Peyer's patch (tissue), 4 donors: ENCODE results near the gene TTYH2. TPM values are rescaled to one million over a fixed set of nuclear protein-coding genes. Genes with fewer than 3 reads are reported as not detected.

Experiments used
- DNase-seq, 3 donors: peaks; one replicate each; pipeline ENCODE4 v3.0.0-alpha.2; 2017 to 2019
- H3K27ac ChIP-seq, 4 donors: fragments of 200-600 bp; sonication (generic); one replicate each; pipeline ENCODE4 v1.5.1; 2016 to 2019
- H3K27me3 ChIP-seq, 2 donors: fragments of 200-600 bp; sonication (generic); one replicate each; pipeline ENCODE4 v1.5.1; 2019
- H3K36me3 ChIP-seq, 3 donors: fragments of 200-600 bp; sonication (generic); one replicate each; pipeline ENCODE4 v1.5.1; 2016 to 2019
- H3K4me1 ChIP-seq, 4 donors: fragments of 200-600 bp; sonication (generic); one replicate each; pipeline ENCODE4 v1.5.1; 2016 to 2019
- H3K4me3 ChIP-seq, 4 donors: fragments of 200-600 bp; sonication (generic); 1 replicate in 3 of 4; 2 replicates in 1 of 4; pipeline ENCODE4 v1.5.1; 2016 to 2019; ENCODE audit warnings: mild to moderate bottlenecking in 1 of 4
- H3K9me3 ChIP-seq, 4 donors: fragments of 200-600 bp; sonication (generic); one replicate each; pipeline ENCODE4 v1.5.1; 2016 to 2019; ENCODE audit warnings: mild to moderate bottlenecking in 1 of 4
- CTCF ChIP-seq, 6 experiments: fragments of 450-650 bp in 4 of 6; fragments of 200-600 bp in 2 of 6; sonication (generic) in 1 of 6; IDR thresholded peaks; one replicate each; pipeline ENCODE4 v1.5.1; 2017 to 2019; ENCODE audit warnings: antibody characterized with exemption in 6 of 6, mild to moderate bottlenecking in 3 of 6, moderate library complexity in 1 of 6
- POLR2A ChIP-seq, 2 donors: fragments of 450-650 bp; IDR thresholded peaks; one replicate each; pipeline ENCODE4 v1.5.1; 2017; ENCODE audit warnings: antibody characterized with exemption in 2 of 2, mild to moderate bottlenecking in 2 of 2, moderate library complexity in 2 of 2
- total RNA-seq, 4 donors: library from RNA; depleted of rRNA; stranded (reverse); fragments of >200 nt; gene quantifications; one replicate each; pipeline ENCODE4 v1.1.0, GENCODE V29; 2016

Gene TTYH2
- total RNA-seq, 4 donors from 2014 or later: 1.2 to 24.8 (median 3.1) TPM

DNA sequence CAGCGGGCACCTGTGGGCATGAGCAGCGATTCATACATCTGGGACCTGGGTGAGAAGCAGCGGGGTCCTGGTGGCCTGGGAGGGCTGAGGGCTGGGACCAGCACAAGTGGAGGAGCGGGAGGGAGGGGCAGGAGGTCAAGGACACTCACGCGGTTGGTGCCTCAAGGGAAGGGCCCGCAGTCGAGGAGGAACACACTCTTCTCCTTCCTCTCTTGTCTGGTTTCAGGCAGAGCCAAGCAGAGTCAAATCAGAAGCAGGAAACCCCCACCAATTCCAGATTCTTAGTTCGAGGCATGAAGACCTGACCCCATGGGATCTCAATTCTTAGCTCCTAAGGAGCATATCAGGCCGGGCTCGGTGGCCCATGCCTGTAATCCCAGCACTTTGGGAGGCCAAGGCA lies 76.3 kb downstream of the TTYH2 start:
- Histone ChIP-seq H3K27ac (no peak overlapping the region), H3K9me3 (no peaks in the 10 kb centered on the region), H3K4me1 (no peaks in the 10 kb centered on the region), H3K4me3 (no peak overlapping the region), H3K27me3 (no peaks in the 10 kb centered on the region), H3K36me3 (no peaks in the 10 kb centered on the region)
- DNase-seq: no peak
- TF ChIP-seq POLR2A (IDR thresholded peaks at IDR 0.05) (no peak), CTCF (IDR thresholded peaks at IDR 0.05) (no peak)

- TF ChIP-seq POLR2A (IDR thresholded peaks at IDR 0.05) (no peak), CTCF (IDR thresholded peaks at IDR 0.05) (no peak)
- no peaks in the 10 kb centered on the region for H3K9me3 ChIP-seq
- no peaks in the 10 kb centered on the region for H3K27me3 ChIP-seq
- no peaks in the 10 kb centered on the region for H3K36me3 ChIP-seq
- no peak for DNase-seq
- no peak overlapping the region for H3K4me3 ChIP-seq
- no peak overlapping the region for H3K27ac ChIP-seq
- H3K4me1 ChIP-seq: no peaks in the 10 kb centered on the region
Observed at GRCh38 chr17:74290340-74290739, 77.0 kb downstream of the TTYH2 start.

DNA sequence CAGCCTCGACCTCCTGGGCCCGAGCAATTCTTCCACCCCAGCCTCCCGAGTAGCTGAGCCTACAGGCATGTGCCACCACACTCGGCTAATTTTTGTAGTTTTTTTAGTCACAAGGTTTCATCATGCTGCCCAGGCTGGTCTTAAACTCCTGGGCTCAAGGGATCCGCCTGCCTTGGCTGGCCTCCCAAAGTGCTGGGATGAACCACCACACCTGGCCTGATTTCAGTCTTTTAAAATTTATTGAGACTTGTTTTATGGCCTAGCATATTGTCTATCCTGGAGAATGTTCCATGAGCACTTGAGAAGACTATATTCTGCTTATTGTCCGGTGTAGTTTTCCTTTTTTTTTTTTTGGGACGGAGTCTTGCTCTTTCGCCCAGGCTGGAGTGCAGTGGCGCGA lies 79.1 kb downstream of the TTYH2 start:
- Histone ChIP-seq H3K36me3 (no peaks in the 10 kb centered on the region), H3K27me3 (no peaks in the 10 kb centered on the region), H3K27ac (no peak overlapping the region), H3K9me3 (no peaks in the 10 kb centered on the region), H3K4me3 (no peak overlapping the region), H3K4me1 (no peaks in the 10 kb centered on the region)
- TF ChIP-seq CTCF (IDR thresholded peaks at IDR 0.05) (no peak), POLR2A (IDR thresholded peaks at IDR 0.05) (no peak)
- no peak for DNase-seq

DNA sequence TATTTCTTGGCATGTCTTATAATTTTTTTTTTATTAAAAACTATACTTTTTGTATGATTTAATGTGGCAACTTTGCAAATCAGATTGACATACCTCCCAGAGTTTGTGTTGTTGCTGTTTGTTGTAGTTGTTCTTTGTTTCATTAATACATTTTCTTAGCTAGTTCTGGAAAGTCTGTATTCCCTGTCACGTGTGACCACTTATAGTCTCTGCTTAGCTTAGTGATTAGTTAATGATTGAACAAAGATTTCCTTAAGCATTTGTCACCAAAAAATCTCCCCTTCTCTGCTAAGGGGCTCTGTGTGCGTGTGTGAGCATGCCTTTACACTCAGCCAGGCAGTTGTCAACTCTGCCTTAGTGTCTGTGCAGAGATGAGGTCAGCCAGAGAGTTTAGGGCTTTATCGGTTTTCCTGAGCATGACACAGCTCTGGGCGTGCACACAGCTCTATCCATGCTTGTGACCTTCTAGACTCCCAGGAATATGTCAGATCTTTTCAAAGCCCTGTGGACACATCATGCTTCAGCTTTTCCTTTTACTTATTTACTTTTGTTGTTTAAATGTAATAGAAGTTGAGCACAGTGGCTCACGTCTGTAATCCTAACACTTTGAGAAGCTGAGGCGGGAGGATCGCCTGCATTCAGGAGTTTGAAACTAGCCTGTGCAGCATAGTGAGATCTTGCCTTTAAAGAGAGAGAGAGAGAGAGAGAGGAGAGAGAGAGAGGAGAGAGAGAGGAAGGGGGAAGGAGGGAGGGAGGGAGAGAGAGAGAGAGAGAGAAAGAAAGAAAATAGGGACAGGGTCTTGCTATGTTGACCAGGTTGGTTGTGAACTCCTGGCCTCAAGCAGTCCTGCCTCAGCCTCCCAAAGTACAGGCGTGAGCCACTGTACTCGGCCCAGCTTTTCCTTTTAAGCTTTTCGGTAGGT lies 82.5 kb downstream of the TTYH2 start:
- no peaks in the 10 kb centered on the region for H3K27me3 ChIP-seq
- H3K36me3 ChIP-seq: no peaks in the 10 kb centered on the region
- TF ChIP-seq POLR2A (IDR thresholded peaks at IDR 0.05) (no peak), CTCF (IDR thresholded peaks at IDR 0.05) (no peak)
- no peaks in the 10 kb centered on the region for H3K9me3 ChIP-seq
- DNase-seq: no peak
- H3K4me1 ChIP-seq: no peaks in the 10 kb centered on the region
- H3K27ac ChIP-seq: no peak overlapping the region
- H3K4me3 ChIP-seq: no peak overlapping the region

- peak in 1 of 3 donors; percentile 72 for DNase-seq
Observed at GRCh38 chr17:74296548-74296936, 83.2 kb downstream of the TTYH2 start.

More at GRCh38 chr17:74296548-74296936, 83.2 kb downstream of the TTYH2 start:
- H3K4me3 ChIP-seq: no peak overlapping the region
- no peaks in the 10 kb centered on the region for H3K27me3 ChIP-seq
- TF ChIP-seq POLR2A (IDR thresholded peaks at IDR 0.05) (no peak), CTCF (IDR thresholded peaks at IDR 0.05) (peak in 4 of 6 experiments; percentile 35 to 49 (median 47))
- H3K9me3 ChIP-seq: no peaks in the 10 kb centered on the region
- H3K36me3 ChIP-seq: no peaks in the 10 kb centered on the region
- no peak overlapping the region for H3K27ac ChIP-seq
- no peaks in the 10 kb centered on the region for H3K4me1 ChIP-seq
